NK-92 (cell line): ENCODE measurements around the gene CASP10.
"Not testable (repeated sequence)": the region's sequence is repeated elsewhere in the genome, so short reads cannot be mapped to it uniquely, and the experiment has no call there.

ENCODE experiments used
- DNase-seq: peaks from one replicate; lab custom pipeline; 2025; ENCODE audit not compliant: unreplicated experiment; lab: John Stamatoyannopoulos, UW

Gene CASP10

DNA sequence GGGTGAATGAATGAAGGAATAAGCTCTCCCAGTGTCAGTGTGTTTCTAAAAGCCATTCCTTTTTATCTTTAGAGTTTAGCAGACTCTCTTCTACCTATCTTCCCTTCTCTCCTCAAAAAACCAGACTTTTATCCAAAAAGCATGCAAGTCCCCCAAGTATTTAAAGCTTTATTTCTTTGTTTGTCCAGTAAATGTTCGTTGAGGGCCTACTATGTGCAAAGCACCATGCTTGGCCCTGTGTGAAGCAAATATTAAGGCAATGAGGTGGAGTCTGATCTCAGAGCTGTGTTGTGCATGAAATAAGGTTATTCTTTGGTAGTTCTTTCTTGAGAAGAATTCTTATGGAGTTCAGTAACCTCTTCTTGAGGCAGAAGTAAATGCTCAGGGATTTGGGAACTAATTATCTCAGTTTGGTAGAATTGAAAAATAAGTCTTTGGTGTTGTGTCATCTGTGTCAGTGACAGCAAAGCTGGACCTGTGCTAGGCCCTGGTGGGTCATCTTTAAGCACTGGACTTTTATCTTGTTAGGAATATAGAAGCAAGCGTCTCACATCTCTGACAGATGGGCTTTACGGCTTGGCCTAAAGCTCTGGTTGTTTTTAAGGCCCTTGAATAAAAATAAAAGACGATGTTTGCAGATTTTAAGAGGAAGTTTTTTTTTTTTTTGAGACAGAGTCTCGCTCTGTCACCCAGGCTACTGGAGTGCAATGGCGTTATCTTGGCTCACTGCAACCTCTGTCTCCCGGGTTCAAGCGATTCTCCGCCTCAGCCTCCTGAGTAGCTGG, 28.1 kb upstream of the CASP10 start:
- DNase-seq = no peak

GRCh38 chr2:201156036-201156435, 26.9 kb upstream of the CASP10 start:
- DNase-seq = no peak

- DNase-seq = no peak
These were observed 26.3 kb upstream of the CASP10 start for GRCh38 chr2:201156640-201157039.

- no peak for DNase-seq
These were observed 25.2 kb upstream of the CASP10 start for GRCh38 chr2:201157694-201158093.

GRCh38 chr2:201158111-201158929, 24.6 kb upstream of the CASP10 start:
- DNase-seq = no peak

DNA sequence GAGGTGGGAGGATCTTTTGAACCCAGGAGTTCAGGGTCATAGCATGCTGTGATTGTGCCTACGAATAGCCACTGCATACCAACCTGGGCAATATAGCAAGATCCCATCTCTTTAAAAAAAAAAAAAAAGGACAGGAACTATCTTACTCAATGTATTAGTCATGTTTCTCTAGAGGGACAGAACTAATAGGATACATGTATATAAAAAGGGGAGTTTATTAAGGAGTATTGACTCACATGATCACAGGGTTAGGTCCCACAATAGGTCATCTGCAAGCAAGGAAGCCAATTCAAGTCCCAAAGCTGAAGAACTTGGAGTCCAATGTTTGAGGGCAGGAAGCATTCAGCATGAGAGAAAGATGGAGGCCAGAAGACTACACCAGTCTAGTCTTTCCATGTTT, 18.8 kb upstream of the CASP10 start:
- no peak for DNase-seq

GRCh38 chr2:201167546-201167945, 15.4 kb upstream of the CASP10 start:
- no peak for DNase-seq

DNA sequence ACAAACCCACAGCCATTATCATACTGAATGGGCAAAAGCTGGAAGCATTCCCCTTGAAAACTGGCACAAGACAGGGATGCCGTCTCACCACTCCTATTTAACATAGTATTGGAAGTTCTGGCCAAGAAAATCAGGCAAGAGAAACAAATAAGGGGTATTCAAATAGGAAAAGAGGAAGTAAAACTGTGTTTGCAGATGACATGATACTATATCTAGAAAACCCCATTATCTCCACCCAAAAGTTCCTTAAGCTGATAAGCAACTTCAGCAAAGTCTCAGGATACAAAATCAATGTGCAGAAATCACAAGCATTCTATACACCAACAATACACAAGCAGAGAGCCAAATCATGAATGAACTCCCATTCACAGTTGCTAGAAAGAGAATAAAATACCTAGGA, 14.4 kb upstream of the CASP10 start:
- DNase-seq = not testable (repeated sequence)

GRCh38 chr2:201171259-201171814, 11.6 kb upstream of the CASP10 start:
- no peak for DNase-seq

DNA sequence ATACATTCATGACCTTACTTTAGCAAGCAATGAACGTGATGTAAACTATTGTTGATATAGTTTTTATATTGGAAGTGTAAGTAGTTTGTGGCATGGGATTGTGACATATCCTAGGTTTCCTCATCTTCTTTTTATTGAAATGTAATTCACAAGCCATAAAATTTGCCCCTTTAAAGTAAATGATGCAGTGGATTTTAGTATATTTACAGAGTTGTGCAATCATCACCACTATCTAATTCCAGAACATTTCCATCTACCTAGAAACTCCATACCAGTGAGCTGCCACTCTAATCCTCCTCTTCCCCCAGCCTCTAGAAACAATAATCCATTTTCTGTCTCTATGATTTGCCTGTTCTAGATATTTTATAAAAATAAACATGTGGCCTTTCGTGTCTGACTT, 10.7 kb upstream of the CASP10 start:
- DNase-seq = no peak

DNA sequence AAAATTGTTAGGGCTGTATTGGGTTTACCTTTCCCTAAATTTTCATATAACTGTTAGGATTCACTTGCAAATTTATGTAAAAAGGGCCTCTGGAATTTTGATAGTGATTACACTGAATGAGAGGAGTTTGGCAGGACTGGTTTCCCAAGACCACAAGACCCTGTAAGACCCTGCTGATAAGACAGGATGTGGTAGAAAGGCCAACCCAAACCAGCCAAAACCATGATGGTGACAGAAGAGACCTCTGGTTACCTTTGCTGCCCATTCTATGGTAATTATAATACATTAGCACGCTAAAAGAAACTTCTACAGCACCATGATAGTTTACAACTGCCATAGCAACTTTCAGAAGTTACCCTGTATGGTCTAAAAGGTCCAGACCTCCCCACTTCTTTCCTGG, 8.3 kb upstream of the CASP10 start:
- DNase-seq = no peak

GRCh38 chr2:201176081-201176481, 6.9 kb upstream of the CASP10 start:
- no peak for DNase-seq

DNA sequence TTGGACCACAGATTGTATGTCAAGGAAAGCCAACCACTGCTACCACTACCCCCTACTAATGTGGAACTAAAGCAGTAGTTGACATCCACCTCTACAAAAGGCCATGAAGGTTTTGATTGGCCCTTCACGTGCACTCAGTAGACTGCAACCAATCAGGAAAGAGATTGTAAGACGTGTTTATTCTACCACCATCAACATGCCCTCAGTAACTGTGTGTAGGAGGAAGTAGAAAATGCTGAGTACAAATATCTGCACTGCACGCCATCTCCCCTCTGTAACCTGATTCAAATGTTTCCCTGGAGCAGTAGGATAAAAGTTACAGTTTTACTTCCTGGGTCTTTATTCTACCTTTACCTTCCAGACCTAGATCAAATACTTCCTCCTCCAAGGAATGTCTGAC, 2.9 kb upstream of the CASP10 start:
- no peak for DNase-seq

DNA sequence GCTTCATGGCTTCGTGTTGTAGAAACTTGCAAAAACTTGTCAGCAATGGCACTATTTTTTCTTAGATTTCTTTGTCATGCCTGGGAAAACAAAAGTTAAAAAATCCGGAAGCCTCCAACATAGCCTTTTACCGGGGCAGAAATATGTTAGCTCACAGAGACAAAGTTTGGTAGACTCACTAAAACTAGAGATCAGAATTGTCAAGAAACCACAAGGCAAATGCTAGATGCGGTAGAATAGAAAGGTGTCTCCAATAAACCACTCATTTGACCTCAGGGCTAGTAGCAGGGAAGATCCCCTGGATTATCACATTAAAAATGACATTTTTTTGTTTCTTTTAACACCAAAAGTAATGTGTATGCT, 405 bp downstream of the CASP10 start:
- no peak for DNase-seq

DNA sequence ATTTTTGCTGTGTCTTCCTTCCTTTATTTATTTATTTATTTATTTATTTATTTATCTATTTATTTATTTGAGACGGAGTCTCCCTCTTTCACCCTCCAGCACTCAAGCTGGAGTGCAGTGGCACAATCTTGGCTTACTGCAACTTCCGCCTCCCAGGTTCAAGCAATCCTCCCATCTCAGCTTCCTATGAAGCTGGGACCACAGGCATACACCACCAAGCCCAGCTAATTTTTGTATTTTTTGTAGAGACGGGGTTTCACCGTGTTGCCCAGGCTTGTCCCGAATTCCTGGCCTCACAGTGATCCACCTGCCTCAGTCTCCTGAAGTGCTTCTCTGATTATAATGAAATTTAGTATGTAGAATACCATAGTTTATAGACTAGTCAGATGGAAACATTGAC, 894 bp downstream of the CASP10 start:
- DNase-seq = not testable (repeated sequence)

GRCh38 chr2:201184248-201184647, 1.3 kb downstream of the CASP10 start:
- not testable (repeated sequence) for DNase-seq

GRCh38 chr2:201185863-201186262, 2.9 kb downstream of the CASP10 start:
- no peak for DNase-seq

DNA sequence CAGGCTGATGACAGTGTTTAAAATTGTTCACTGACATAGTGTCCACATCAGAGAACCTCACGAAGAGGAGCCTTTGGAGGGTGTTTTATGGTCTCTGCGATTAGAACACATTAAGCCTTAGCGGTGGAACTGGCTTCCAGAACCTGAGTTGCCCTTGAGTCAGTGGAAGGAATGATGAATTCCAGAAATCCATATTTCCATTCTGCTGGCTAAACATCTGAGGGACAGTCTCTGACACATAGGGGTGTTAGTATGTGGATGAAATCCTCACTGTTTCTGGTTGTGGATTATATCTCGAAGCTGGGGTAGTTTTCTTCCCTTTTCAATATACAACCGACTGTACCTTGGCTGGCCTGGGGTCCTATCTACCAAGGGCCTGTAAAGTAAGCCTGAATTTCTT, 4.0 kb downstream of the CASP10 start:
- DNase-seq = no peak

- DNase-seq = no peak
These were observed 5.5 kb downstream of the CASP10 start for GRCh38 chr2:201188449-201188848.

DNA sequence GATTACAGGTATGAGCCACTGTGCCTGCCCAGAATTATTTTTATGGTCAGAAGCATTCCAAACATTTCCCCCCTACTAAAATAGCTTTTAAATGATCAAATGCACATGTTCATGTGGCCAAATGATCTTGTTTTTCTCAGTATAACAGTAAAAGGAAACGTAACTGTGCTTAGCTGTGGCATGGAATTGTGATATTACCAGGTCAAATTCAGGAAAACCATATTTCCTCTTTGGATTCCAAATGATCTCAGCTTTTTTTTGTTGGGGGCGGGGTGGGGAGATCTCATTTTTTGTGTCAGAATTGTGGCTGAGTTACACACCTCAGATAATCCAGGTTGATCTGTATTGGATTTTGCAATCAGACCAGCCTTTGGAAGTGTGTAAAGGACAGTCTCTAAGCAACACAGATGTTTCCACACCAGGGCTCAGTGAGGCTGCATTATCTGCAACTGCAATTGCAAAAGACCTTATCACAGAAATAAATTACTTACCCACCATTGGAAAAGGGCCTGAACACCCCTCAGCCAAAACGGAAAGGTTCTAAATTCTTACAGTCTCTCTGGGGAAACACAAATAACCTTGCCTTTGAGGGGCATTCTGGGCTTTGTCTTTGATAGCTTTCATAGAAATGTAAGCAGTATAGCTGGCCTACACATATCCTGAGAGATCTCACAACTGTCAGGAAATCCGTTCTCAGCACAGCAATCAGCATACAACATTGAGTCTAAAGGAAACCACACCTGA, 8.4 kb downstream of the CASP10 start:
- DNase-seq = no peak

- no peak for DNase-seq
These were observed 11.2 kb downstream of the CASP10 start for GRCh38 chr2:201194097-201194496.
